ENCODE data around the gene IFNAR1.
A peak's percentile ranks its signal among the peaks of the same experiment; 100 is the strongest.
"Not testable (repeated sequence)": the region's sequence is repeated elsewhere in the genome, so short reads cannot be mapped to it uniquely, and the experiment has no call there.

The IFNAR1 gene

GRCh38 chr21:33308586-33309490, 15.9 kb upstream of the IFNAR1 start:
- DNase-seq: no peak

GRCh38 chr21:33309778-33310177, 15.0 kb upstream of the IFNAR1 start:
- DNase-seq: no peak

GRCh38 chr21:33312121-33312520, 12.6 kb upstream of the IFNAR1 start:
- no peak for DNase-seq

GRCh38 chr21:33313183-33313582, 11.6 kb upstream of the IFNAR1 start:
- no peak for DNase-seq

- DNase-seq: no peak
Measured at GRCh38 chr21:33313611-33314010, 11.2 kb upstream of the IFNAR1 start.

GRCh38 chr21:33314111-33314510, 10.7 kb upstream of the IFNAR1 start:
- DNase-seq: no peak

- no peak for DNase-seq
Measured at GRCh38 chr21:33315946-33316710, 8.6 kb upstream of the IFNAR1 start.

GRCh38 chr21:33317145-33317544, 7.6 kb upstream of the IFNAR1 start:
- no peak for DNase-seq

- DNase-seq: no peak
Measured at GRCh38 chr21:33317786-33318486, 6.8 kb upstream of the IFNAR1 start.

- DNase-seq: not testable (repeated sequence)
Measured at GRCh38 chr21:33321005-33321404, 3.8 kb upstream of the IFNAR1 start.

- not testable (repeated sequence) for DNase-seq
Measured at GRCh38 chr21:33323610-33324009, 1.2 kb upstream of the IFNAR1 start.

GRCh38 chr21:33325222-33326067, 675 bp downstream of the IFNAR1 start:
- DNase-seq: peak; percentile 47

GRCh38 chr21:33327326-33327725, 2.6 kb downstream of the IFNAR1 start:
- no peak for DNase-seq

- no peak for DNase-seq
Measured at GRCh38 chr21:33327792-33328433, 3.1 kb downstream of the IFNAR1 start.

GRCh38 chr21:33330726-33331125, 6.0 kb downstream of the IFNAR1 start:
- no peak for DNase-seq

GRCh38 chr21:33332143-33332542, 7.4 kb downstream of the IFNAR1 start:
- no peak for DNase-seq

GRCh38 chr21:33334191-33334590, 9.4 kb downstream of the IFNAR1 start:
- DNase-seq: no peak

- DNase-seq: no peak
Measured at GRCh38 chr21:33334824-33335223, 10.1 kb downstream of the IFNAR1 start.

GRCh38 chr21:33339135-33339534, 14.4 kb downstream of the IFNAR1 start:
- DNase-seq: no peak

- no peak for DNase-seq
Measured at GRCh38 chr21:33339918-33340317, 15.1 kb downstream of the IFNAR1 start.

GRCh38 chr21:33345751-33346238, 21.0 kb downstream of the IFNAR1 start:
- no peak for DNase-seq

- DNase-seq: no peak
Measured at GRCh38 chr21:33348706-33349105, 23.9 kb downstream of the IFNAR1 start.
